Stimulated activated CD8-positive, alpha-beta memory T cell treated with anti-CD3 and anti-CD28 coated beads, Interleukin-15, amount 100 ng/mL, for 4 hours (primary cell): ENCODE results near the gene NUFIP2.
"Not testable (repeated sequence)": the region's sequence is repeated elsewhere in the genome, so short reads cannot be mapped to it uniquely, and the experiment has no call there.

Source experiments
- DNase-seq, 2 donors: peaks; one replicate each; pipeline ENCODE4 v3.0.0-alpha.2; 2020; ENCODE audit warnings: low read depth in 2 of 2

The NUFIP2 gene

GRCh38 chr17:29237476-29238132 is 56.3 kb downstream of the NUFIP2 start:
- no peak for DNase-seq

GRCh38 chr17:29235904-29236303 is 58.0 kb downstream of the NUFIP2 start:
- no peak for DNase-seq

- not testable (repeated sequence) for DNase-seq
Observed at GRCh38 chr17:29234972-29235371, 59.0 kb downstream of the NUFIP2 start.

- DNase-seq: no peak
Observed at GRCh38 chr17:29233301-29233700, 60.6 kb downstream of the NUFIP2 start.

GRCh38 chr17:29225396-29225795 is 68.6 kb downstream of the NUFIP2 start:
- DNase-seq: no peak

GRCh38 chr17:29221338-29221737 is 72.6 kb downstream of the NUFIP2 start:
- DNase-seq: not testable (repeated sequence)

- DNase-seq: peak; percentile 14 to 29
Observed at GRCh38 chr17:29219378-29220047, 74.4 kb downstream of the NUFIP2 start.

- no peak for DNase-seq
Observed at GRCh38 chr17:29216856-29217255, 77.1 kb downstream of the NUFIP2 start.

GRCh38 chr17:29216181-29216580 is 77.8 kb downstream of the NUFIP2 start:
- DNase-seq: no peak

GRCh38 chr17:29215717-29216116 is 78.2 kb downstream of the NUFIP2 start:
- no peak for DNase-seq

- no peak for DNase-seq
Observed at GRCh38 chr17:29215174-29215573, 78.8 kb downstream of the NUFIP2 start.

GRCh38 chr17:29214215-29215146 is 79.5 kb downstream of the NUFIP2 start:
- DNase-seq: no peak

GRCh38 chr17:29212681-29213121 is 81.2 kb downstream of the NUFIP2 start:
- no peak for DNase-seq

GRCh38 chr17:29212094-29212631 is 81.8 kb downstream of the NUFIP2 start:
- DNase-seq: no peak

GRCh38 chr17:29210879-29211278 is 83.1 kb downstream of the NUFIP2 start:
- DNase-seq: no peak

GRCh38 chr17:29209073-29209472 is 84.9 kb downstream of the NUFIP2 start:
- no peak for DNase-seq

GRCh38 chr17:29207975-29208374 is 86.0 kb downstream of the NUFIP2 start:
- DNase-seq: no peak
